ENCODE data around the gene ARHGAP25.

Gene ARHGAP25

DNA sequence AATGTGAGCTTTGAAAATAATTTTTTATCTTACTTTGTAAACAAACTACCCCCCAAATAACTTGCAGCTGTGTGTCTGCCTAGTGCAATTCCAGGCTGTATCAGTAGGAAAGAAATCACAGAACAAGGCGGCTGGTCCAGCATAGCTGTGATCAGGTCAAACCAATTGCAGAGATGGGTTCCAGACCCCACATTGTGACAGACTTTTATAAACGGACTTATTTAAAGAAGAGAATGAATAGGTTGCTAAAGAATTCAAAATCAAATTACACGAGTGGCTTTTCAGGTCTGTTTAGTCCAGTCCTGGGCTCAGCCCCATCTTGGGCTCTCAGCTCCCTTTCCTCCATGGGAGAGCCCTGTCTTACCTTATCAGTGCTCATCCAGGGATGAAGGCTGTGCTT lies 125.5 kb downstream of the ARHGAP25 start:
- ATAC-seq (ENCODE audit: low read depth) (no peak), DNase-seq (ENCODE audit: low spot score) (no peak)
- no peaks in the 10 kb centered on the region for H3K27me3 ChIP-seq (ENCODE audit: insufficient read depth, poor library complexity, severe bottlenecking)
- H3K4me3 ChIP-seq (ENCODE audit: severe bottlenecking) = no peak overlapping the region
- H3K9me3 ChIP-seq (ENCODE audit: severe bottlenecking) = no peaks in the 10 kb centered on the region
- H3K36me3 ChIP-seq (ENCODE audit: low read depth) = no peaks in the 10 kb centered on the region
- no peak overlapping the region for H3K27ac ChIP-seq (ENCODE audit: poor library complexity, severe bottlenecking)
- TF ChIP-seq, protein P1, sequence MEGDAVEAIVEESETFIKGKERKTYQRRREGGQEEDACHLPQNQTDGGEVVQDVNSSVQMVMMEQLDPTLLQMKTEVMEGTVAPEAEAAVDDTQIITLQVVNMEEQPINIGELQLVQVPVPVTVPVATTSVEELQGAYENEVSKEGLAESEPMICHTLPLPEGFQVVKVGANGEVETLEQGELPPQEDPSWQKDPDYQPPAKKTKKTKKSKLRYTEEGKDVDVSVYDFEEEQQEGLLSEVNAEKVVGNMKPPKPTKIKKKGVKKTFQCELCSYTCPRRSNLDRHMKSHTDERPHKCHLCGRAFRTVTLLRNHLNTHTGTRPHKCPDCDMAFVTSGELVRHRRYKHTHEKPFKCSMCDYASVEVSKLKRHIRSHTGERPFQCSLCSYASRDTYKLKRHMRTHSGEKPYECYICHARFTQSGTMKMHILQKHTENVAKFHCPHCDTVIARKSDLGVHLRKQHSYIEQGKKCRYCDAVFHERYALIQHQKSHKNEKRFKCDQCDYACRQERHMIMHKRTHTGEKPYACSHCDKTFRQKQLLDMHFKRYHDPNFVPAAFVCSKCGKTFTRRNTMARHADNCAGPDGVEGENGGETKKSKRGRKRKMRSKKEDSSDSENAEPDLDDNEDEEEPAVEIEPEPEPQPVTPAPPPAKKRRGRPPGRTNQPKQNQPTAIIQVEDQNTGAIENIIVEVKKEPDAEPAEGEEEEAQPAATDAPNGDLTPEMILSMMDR (IDR thresholded peaks at IDR 0.05; ENCODE audit: poor library complexity, severe bottlenecking) = no peak
- no peaks in the 10 kb centered on the region for H3K4me1 ChIP-seq (ENCODE audit: insufficient read depth, poor library complexity, severe bottlenecking)

GRCh38 chr2:68861330-68861729 lies 126.7 kb downstream of the ARHGAP25 start:
- no peak overlapping the region for H3K4me3 ChIP-seq (ENCODE audit: severe bottlenecking)
- DNase-seq (ENCODE audit: low spot score) (no peak), ATAC-seq (ENCODE audit: low read depth) (no peak)
- no peaks in the 10 kb centered on the region for H3K9me3 ChIP-seq (ENCODE audit: severe bottlenecking)
- no peaks in the 10 kb centered on the region for H3K36me3 ChIP-seq (ENCODE audit: low read depth)
- H3K27me3 ChIP-seq (ENCODE audit: insufficient read depth, poor library complexity, severe bottlenecking) = no peaks in the 10 kb centered on the region
- H3K27ac ChIP-seq (ENCODE audit: poor library complexity, severe bottlenecking) = no peak overlapping the region
- TF ChIP-seq, protein P1 (IDR thresholded peaks at IDR 0.05; ENCODE audit: poor library complexity, severe bottlenecking) = no peak
- H3K4me1 ChIP-seq (ENCODE audit: insufficient read depth, poor library complexity, severe bottlenecking) = no peaks in the 10 kb centered on the region

DNA sequence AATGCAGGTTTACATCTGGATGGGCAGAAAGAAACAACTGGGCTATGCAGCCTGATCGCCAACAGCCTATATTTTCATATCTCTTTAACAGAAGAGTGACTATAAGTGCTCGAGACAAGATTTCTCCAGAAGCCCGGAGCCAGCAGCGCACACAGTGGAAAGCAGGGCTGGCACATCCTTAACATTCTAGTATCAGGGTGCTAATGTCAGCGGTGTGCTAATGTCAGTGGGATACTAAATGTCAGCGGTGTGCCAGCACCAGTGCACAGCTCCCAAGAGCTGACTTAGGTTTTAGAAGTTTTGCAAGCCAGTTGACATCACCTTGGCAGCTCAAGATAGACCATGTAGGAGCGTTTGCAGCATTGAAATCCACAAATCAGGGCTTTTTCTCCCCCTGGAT lies 128.3 kb downstream of the ARHGAP25 start:
- H3K4me3 ChIP-seq (ENCODE audit: severe bottlenecking) = no peak overlapping the region
- no peak for ATAC-seq (ENCODE audit: low read depth)
- DNase-seq (ENCODE audit: low spot score) = no peak
- H3K4me1 ChIP-seq (ENCODE audit: insufficient read depth, poor library complexity, severe bottlenecking) = no peaks in the 10 kb centered on the region
- H3K36me3 ChIP-seq (ENCODE audit: low read depth) = no peaks in the 10 kb centered on the region
- H3K27me3 ChIP-seq (ENCODE audit: insufficient read depth, poor library complexity, severe bottlenecking) = no peaks in the 10 kb centered on the region
- TF ChIP-seq, protein P1 (IDR thresholded peaks at IDR 0.05; ENCODE audit: poor library complexity, severe bottlenecking) = no peak
- H3K9me3 ChIP-seq (ENCODE audit: severe bottlenecking) = no peaks in the 10 kb centered on the region
- no peak overlapping the region for H3K27ac ChIP-seq (ENCODE audit: poor library complexity, severe bottlenecking)

GRCh38 chr2:68863996-68864395 lies 129.4 kb downstream of the ARHGAP25 start:
- DNase-seq (ENCODE audit: low spot score) (no peak), ATAC-seq (ENCODE audit: low read depth) (no peak)
- Histone ChIP-seq H3K4me3 (ENCODE audit: severe bottlenecking) (no peak overlapping the region), H3K27me3 (ENCODE audit: insufficient read depth, poor library complexity, severe bottlenecking) (no peaks in the 10 kb centered on the region), H3K36me3 (ENCODE audit: low read depth) (no peaks in the 10 kb centered on the region), H3K27ac (ENCODE audit: poor library complexity, severe bottlenecking) (no peak overlapping the region), H3K4me1 (ENCODE audit: insufficient read depth, poor library complexity, severe bottlenecking) (no peaks in the 10 kb centered on the region), H3K9me3 (ENCODE audit: severe bottlenecking) (no peaks in the 10 kb centered on the region)
- TF ChIP-seq, protein P1 (IDR thresholded peaks at IDR 0.05; ENCODE audit: poor library complexity, severe bottlenecking) = no peak

GRCh38 chr2:68865108-68865507 lies 130.5 kb downstream of the ARHGAP25 start:
- TF ChIP-seq, protein P1 (IDR thresholded peaks at IDR 0.05; ENCODE audit: poor library complexity, severe bottlenecking) = no peak
- ATAC-seq (ENCODE audit: low read depth) (no peak), DNase-seq (ENCODE audit: low spot score) (no peak)
- H3K27ac ChIP-seq (ENCODE audit: poor library complexity, severe bottlenecking) = no peak overlapping the region
- no peak overlapping the region for H3K4me3 ChIP-seq (ENCODE audit: severe bottlenecking)
- H3K36me3 ChIP-seq (ENCODE audit: low read depth) = no peaks in the 10 kb centered on the region
- no peaks in the 10 kb centered on the region for H3K9me3 ChIP-seq (ENCODE audit: severe bottlenecking)
- H3K27me3 ChIP-seq (ENCODE audit: insufficient read depth, poor library complexity, severe bottlenecking) = no peaks in the 10 kb centered on the region
- peaks cover 2% of the 10 kb centered on the region for H3K4me1 ChIP-seq (ENCODE audit: insufficient read depth, poor library complexity, severe bottlenecking)

All from RWPE2 (cell line).